ENCODE measurements around the gene NEK5. TPM values are rescaled to one million over a fixed set of nuclear protein-coding genes. Genes with fewer than 3 reads are reported as not detected.

Gene NEK5
- polyA plus RNA-seq, 2 donors = 0.02 to 0.08 TPM

DNA sequence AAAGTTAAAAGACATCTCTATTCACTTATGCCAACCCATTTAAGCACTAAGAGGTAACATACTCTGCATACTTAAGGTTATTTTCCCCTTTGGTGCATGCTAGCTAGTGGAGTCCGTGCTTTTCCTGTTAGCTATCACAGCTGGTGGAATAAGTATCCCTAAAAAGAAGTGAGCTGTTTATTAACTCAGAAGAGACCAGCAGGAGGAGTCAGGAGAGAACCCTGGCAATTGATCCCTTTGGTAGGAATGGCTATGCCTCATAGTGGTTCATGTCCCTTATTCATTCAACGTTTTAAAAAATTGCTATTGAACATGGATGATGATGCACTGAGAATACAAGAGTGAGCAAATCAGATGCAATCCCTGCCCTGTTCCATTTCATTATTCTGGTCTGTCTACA lies 12.4 kb upstream of the NEK5 start:
- WGBS, 2 donors = 65 to 69% methylated on average over 2 of the region's 2 CpGs
- Histone ChIP-seq H3K4me3 (ENCODE audit: low read depth in 1 of 2, low read length in 2 of 2) (no peak overlapping the region), H3K4me1 (ENCODE audit: control insufficient read depth in 2 of 2, insufficient read depth in 2 of 2, low read length in 1 of 2) (no peaks in the 10 kb centered on the region), H3K27ac (ENCODE audit: low read depth in 2 of 2, low read length in 1 of 2) (no peak overlapping the region), H3K27me3 (ENCODE audit: control insufficient read depth in 1 of 2, insufficient read depth in 2 of 2, low read length in 2 of 2) (no peaks in the 10 kb centered on the region), H3K36me3 (ENCODE audit: control insufficient read depth in 2 of 2, insufficient read depth in 2 of 2, low read length in 1 of 2) (no peaks in the 10 kb centered on the region), H3K9me3 (ENCODE audit: control insufficient read depth in 2 of 2, insufficient read depth in 1 of 2, low read depth in 1 of 2, low read length in 1 of 2) (no peaks in the 10 kb centered on the region)

DNA sequence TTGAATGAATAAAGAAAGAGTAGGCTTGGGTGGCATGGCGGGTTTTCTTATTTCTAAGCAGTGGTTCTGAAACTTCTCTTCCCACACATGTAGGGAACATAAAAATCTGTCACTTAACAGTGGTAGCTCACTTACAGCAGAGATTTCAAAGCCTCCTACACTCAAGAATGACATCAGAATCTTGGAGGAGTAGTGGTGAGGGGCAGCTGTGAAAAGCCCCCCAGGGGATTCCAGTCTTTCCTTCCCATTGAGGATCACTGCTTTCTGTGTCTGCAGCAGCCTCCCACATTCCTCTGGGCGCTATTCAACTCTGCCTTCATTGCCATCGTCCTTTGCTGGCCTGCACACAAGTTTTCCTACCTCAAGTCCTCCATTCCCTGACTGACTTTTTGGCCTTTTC lies 8.6 kb upstream of the NEK5 start:
- H3K4me1 ChIP-seq (ENCODE audit: control insufficient read depth in 2 of 2, insufficient read depth in 2 of 2, low read length in 1 of 2) = no peaks in the 10 kb centered on the region
- peaks cover 0 to 3% of the 10 kb centered on the region in 2 donors for H3K36me3 ChIP-seq (ENCODE audit: control insufficient read depth in 2 of 2, insufficient read depth in 2 of 2, low read length in 1 of 2)
- no peak overlapping the region for H3K27ac ChIP-seq (ENCODE audit: low read depth in 2 of 2, low read length in 1 of 2)
- H3K27me3 ChIP-seq (ENCODE audit: control insufficient read depth in 1 of 2, insufficient read depth in 2 of 2, low read length in 2 of 2) = no peaks in the 10 kb centered on the region
- no peaks in the 10 kb centered on the region for H3K9me3 ChIP-seq (ENCODE audit: control insufficient read depth in 2 of 2, insufficient read depth in 1 of 2, low read depth in 1 of 2, low read length in 1 of 2)
- H3K4me3 ChIP-seq (ENCODE audit: low read depth in 1 of 2, low read length in 2 of 2) = no peak overlapping the region
- 81 to 84% methylated on average over 3 of the region's 3 CpGs for WGBS, 2 donors

DNA sequence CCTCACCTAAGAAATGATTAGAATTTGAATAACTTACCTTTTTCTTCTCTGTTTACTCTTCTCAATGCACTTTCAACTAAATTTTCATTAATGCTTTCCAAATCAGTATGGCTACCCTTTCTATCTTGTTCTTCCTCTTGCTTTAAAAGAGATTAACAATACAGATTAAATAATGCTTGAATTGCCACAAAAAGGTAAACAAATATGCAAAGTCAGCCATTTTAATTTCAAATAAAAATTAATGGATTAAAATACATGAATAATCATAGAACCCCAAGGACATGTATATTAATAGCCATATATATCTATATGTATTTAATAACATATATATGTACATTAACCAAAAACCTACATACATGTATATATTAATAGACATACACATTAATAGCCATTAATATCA lies 7.9 kb upstream of the NEK5 start:
- Histone ChIP-seq H3K9me3 (ENCODE audit: control insufficient read depth in 2 of 2, insufficient read depth in 1 of 2, low read depth in 1 of 2, low read length in 1 of 2) (no peaks in the 10 kb centered on the region), H3K27ac (ENCODE audit: low read depth in 2 of 2, low read length in 1 of 2) (no peak overlapping the region), H3K4me1 (ENCODE audit: control insufficient read depth in 2 of 2, insufficient read depth in 2 of 2, low read length in 1 of 2) (no peaks in the 10 kb centered on the region), H3K27me3 (ENCODE audit: control insufficient read depth in 1 of 2, insufficient read depth in 2 of 2, low read length in 2 of 2) (no peaks in the 10 kb centered on the region), H3K4me3 (ENCODE audit: low read depth in 1 of 2, low read length in 2 of 2) (no peak overlapping the region), H3K36me3 (ENCODE audit: control insufficient read depth in 2 of 2, insufficient read depth in 2 of 2, low read length in 1 of 2) (peaks cover 0 to 7% of the 10 kb centered on the region in 2 donors)

DNA sequence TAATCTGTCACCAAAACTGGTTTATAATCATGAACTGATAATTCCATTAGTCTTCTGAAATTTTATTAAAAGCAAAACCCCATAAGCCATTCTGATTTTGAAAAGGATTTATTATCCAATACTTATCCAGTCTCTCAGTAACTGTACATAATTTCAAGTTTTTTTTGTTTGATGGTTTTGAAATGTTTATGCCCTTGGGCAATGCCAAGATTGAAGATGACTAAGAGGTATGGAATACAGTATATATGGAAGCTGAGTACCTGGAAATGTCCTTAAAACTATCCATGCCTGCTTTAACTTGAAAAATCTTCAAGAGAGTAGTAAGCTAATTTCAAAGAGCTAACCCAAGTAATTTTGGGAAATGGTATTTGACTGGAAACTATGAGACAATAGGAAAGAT lies 1.8 kb upstream of the NEK5 start:
- Histone ChIP-seq H3K4me3 (ENCODE audit: low read depth in 1 of 2, low read length in 2 of 2) (no peak overlapping the region), H3K27me3 (ENCODE audit: control insufficient read depth in 1 of 2, insufficient read depth in 2 of 2, low read length in 2 of 2) (no peaks in the 10 kb centered on the region), H3K36me3 (ENCODE audit: control insufficient read depth in 2 of 2, insufficient read depth in 2 of 2, low read length in 1 of 2) (peaks cover 0 to 7% of the 10 kb centered on the region in 2 donors), H3K27ac (ENCODE audit: low read depth in 2 of 2, low read length in 1 of 2) (no peak overlapping the region), H3K4me1 (ENCODE audit: control insufficient read depth in 2 of 2, insufficient read depth in 2 of 2, low read length in 1 of 2) (no peaks in the 10 kb centered on the region), H3K9me3 (ENCODE audit: control insufficient read depth in 2 of 2, insufficient read depth in 1 of 2, low read depth in 1 of 2, low read length in 1 of 2) (no peaks in the 10 kb centered on the region)

DNA sequence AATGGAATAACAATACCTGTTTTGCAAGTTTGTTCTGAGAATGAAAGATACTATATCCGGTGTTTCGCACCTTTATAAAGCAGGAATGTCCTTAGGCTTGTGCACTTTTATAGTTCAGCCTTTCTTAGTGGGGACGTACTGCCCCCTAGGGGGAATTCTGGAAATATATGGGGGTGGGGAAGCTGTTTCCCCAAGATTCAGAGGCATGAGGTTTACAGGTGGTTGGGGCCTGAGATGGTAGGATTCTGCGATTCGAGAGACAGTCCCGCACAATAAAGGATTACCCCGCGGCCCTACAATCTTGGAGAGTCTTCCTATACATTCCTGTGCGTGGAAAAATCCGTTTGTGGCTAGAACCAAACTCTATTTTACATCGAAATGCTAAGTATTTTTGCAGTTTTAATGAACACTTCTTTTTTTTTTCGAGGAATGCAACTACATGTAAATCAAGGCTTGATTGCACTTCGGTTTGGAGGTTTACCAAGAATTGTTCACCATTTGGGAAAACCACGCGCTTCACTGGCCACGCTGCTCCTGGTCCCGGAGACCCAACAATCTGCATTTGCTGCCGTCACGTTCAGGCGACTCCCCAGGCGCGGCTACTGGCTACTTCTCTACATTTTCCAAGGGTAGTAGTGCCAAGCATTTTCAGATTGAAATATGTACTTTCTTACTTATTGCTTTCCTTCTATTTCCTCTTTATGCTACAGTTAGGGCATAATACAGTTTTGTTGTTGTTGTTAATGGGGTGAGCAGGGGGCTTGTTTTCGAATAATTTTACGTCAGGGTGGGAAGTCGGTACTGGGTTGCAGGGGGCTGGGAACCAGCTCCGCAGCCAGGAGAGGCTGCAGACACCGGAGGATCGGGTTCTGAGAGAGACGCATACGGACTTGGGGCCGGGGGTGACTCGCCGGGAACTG lies 830 bp downstream of the NEK5 start:
- Histone ChIP-seq H3K9me3 (ENCODE audit: control insufficient read depth in 2 of 2, insufficient read depth in 1 of 2, low read depth in 1 of 2, low read length in 1 of 2) (no peaks in the 10 kb centered on the region), H3K4me1 (ENCODE audit: control insufficient read depth in 2 of 2, insufficient read depth in 2 of 2, low read length in 1 of 2) (no peaks in the 10 kb centered on the region), H3K27me3 (ENCODE audit: control insufficient read depth in 1 of 2, insufficient read depth in 2 of 2, low read length in 2 of 2) (no peaks in the 10 kb centered on the region), H3K27ac (ENCODE audit: low read depth in 2 of 2, low read length in 1 of 2) (no peak overlapping the region), H3K36me3 (ENCODE audit: control insufficient read depth in 2 of 2, insufficient read depth in 2 of 2, low read length in 1 of 2) (peaks cover 0 to 4% of the 10 kb centered on the region in 2 donors), H3K4me3 (ENCODE audit: low read depth in 1 of 2, low read length in 2 of 2) (peak overlapping the region; percentile 70)
- WGBS, 2 donors = 1% methylated on average over 33 of the region's 33 CpGs

DNA sequence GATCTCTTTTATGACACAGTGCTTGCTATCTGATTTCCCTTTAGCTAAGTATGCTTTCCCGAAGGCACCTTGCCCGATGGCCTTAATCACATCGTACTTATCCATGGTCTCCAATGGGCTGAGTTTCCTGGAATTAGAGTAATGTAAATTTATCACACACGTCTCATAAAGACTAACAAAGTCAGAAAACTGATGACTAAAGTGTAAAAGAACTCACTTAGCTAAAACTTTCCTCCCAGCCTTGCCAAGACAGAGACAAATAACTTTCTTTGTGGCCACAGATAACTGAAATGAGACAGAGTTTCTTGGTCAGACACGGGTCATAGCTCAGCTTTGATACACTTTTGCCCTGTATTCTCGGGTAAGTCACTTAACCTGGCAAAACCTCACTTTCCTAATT lies 1.5 kb downstream of the NEK5 start:
- peaks cover 0 to 4% of the 10 kb centered on the region in 2 donors for H3K36me3 ChIP-seq (ENCODE audit: control insufficient read depth in 2 of 2, insufficient read depth in 2 of 2, low read length in 1 of 2)
- H3K4me3 ChIP-seq (ENCODE audit: low read depth in 1 of 2, low read length in 2 of 2) = peak overlapping the region in 1 of 2 donors; percentile 70
- WGBS, 2 donors = 32 to 34% methylated on average over 6 of the region's 6 CpGs
- H3K27ac ChIP-seq (ENCODE audit: low read depth in 2 of 2, low read length in 1 of 2) = no peak overlapping the region
- no peaks in the 10 kb centered on the region for H3K4me1 ChIP-seq (ENCODE audit: control insufficient read depth in 2 of 2, insufficient read depth in 2 of 2, low read length in 1 of 2)
- H3K27me3 ChIP-seq (ENCODE audit: control insufficient read depth in 1 of 2, insufficient read depth in 2 of 2, low read length in 2 of 2) = no peaks in the 10 kb centered on the region
- no peaks in the 10 kb centered on the region for H3K9me3 ChIP-seq (ENCODE audit: control insufficient read depth in 2 of 2, insufficient read depth in 1 of 2, low read depth in 1 of 2, low read length in 1 of 2)

DNA sequence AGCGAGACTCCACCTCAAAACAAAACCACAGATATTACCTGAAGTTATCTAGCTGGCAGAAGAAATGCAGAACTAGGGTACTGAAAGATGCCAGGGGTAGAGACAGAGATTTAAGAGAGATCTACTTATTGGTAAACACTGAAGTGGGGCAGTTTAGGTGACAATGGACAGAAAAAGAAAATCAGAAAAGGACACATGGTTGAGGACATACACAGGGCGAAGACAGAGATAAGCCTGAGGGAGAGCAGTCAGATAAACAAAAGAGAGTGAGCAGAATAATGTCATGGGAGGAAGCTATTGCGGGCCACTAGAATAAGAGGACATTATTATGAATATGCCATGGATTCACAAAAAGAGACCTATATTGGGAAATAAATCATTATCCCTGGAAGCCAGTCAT lies 3.3 kb downstream of the NEK5 start:
- Histone ChIP-seq H3K9me3 (ENCODE audit: control insufficient read depth in 2 of 2, insufficient read depth in 1 of 2, low read depth in 1 of 2, low read length in 1 of 2) (no peaks in the 10 kb centered on the region), H3K27me3 (ENCODE audit: control insufficient read depth in 1 of 2, insufficient read depth in 2 of 2, low read length in 2 of 2) (no peaks in the 10 kb centered on the region), H3K4me3 (ENCODE audit: low read depth in 1 of 2, low read length in 2 of 2) (no peak overlapping the region), H3K4me1 (ENCODE audit: control insufficient read depth in 2 of 2, insufficient read depth in 2 of 2, low read length in 1 of 2) (no peaks in the 10 kb centered on the region), H3K27ac (ENCODE audit: low read depth in 2 of 2, low read length in 1 of 2) (no peak overlapping the region), H3K36me3 (ENCODE audit: control insufficient read depth in 2 of 2, insufficient read depth in 2 of 2, low read length in 1 of 2) (no peaks in the 10 kb centered on the region)
- 90 to 94% methylated on average over 3 of the region's 3 CpGs for WGBS, 2 donors

DNA sequence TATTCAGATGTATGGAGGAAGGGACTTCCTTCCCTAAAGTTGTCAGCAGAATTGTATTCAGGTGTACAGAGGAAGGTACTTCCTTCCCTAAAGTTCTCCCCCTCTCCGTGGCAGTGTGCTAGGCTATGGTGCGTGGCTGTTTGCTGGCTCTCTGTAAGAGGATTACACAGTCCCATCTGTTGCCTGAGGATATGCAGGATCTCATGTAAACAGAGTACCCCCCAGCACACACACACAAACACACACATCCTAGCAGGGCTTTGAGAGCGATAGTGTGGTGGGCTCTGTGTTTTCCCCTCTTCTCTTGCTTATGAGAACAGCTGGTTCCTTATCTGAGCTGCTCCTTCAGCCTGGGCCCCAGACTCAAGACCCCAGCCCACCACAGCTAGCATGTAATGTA lies 10.3 kb downstream of the NEK5 start:
- H3K36me3 ChIP-seq (ENCODE audit: control insufficient read depth in 2 of 2, insufficient read depth in 2 of 2, low read length in 1 of 2) = no peaks in the 10 kb centered on the region
- no peaks in the 10 kb centered on the region for H3K27me3 ChIP-seq (ENCODE audit: control insufficient read depth in 1 of 2, insufficient read depth in 2 of 2, low read length in 2 of 2)
- H3K4me3 ChIP-seq (ENCODE audit: low read depth in 1 of 2, low read length in 2 of 2) = no peak overlapping the region
- no peaks in the 10 kb centered on the region for H3K4me1 ChIP-seq (ENCODE audit: control insufficient read depth in 2 of 2, insufficient read depth in 2 of 2, low read length in 1 of 2)
- 63 to 68% methylated on average over 3 of the region's 3 CpGs for WGBS, 2 donors
- no peak overlapping the region for H3K27ac ChIP-seq (ENCODE audit: low read depth in 2 of 2, low read length in 1 of 2)
- H3K9me3 ChIP-seq (ENCODE audit: control insufficient read depth in 2 of 2, insufficient read depth in 1 of 2, low read depth in 1 of 2, low read length in 1 of 2) = no peaks in the 10 kb centered on the region

DNA sequence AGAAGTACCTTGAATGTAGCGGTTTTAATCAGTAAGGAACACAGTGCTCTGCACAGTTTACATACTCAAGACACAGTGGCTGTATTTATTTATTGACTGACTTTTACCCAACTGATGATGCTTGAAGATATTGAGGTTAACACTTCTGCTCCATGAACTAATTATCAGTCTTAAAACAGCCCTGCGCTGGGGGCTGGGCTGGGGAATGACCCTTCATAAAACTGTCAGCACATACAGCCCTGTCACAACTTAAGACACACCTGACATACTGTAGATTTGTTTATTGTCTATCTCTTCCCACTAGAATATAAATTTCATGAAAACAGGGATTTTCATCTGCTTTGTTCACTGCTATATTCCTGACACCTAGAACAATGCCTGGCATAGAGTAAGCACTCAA lies 10.8 kb downstream of the NEK5 start:
- Histone ChIP-seq H3K4me3 (ENCODE audit: low read depth in 1 of 2, low read length in 2 of 2) (no peak overlapping the region), H3K4me1 (ENCODE audit: control insufficient read depth in 2 of 2, insufficient read depth in 2 of 2, low read length in 1 of 2) (no peaks in the 10 kb centered on the region), H3K36me3 (ENCODE audit: control insufficient read depth in 2 of 2, insufficient read depth in 2 of 2, low read length in 1 of 2) (no peaks in the 10 kb centered on the region), H3K27me3 (ENCODE audit: control insufficient read depth in 1 of 2, insufficient read depth in 2 of 2, low read length in 2 of 2) (no peaks in the 10 kb centered on the region), H3K9me3 (ENCODE audit: control insufficient read depth in 2 of 2, insufficient read depth in 1 of 2, low read depth in 1 of 2, low read length in 1 of 2) (no peaks in the 10 kb centered on the region), H3K27ac (ENCODE audit: low read depth in 2 of 2, low read length in 1 of 2) (no peak overlapping the region)
- WGBS, 2 donors = 94 to 98% methylated on average over 2 of the region's 2 CpGs

DNA sequence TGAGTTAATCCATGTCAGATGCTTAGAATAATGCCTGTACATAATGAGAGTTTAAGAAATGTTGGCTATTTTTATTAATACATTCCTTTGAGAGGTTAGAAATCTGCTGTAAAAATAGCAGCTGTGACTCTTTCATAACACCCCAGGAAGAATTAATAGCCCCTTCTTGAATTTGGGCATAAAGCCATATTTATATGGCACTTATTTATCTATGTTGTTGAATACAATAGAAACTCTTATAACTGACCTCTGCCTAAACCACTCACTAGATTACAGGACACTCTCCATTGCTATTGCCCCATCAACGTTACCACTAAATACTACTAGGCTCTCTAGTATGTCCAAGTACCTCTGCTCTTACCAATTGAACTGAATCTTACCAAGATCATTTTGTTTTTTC lies 16.3 kb downstream of the NEK5 start:
- H3K9me3 ChIP-seq (ENCODE audit: control insufficient read depth in 2 of 2, insufficient read depth in 1 of 2, low read depth in 1 of 2, low read length in 1 of 2) = no peaks in the 10 kb centered on the region

More for the DNA sequence above, 16.3 kb downstream of the NEK5 start:
- Histone ChIP-seq H3K27ac (ENCODE audit: low read depth in 2 of 2, low read length in 1 of 2) (no peak overlapping the region), H3K4me1 (ENCODE audit: control insufficient read depth in 2 of 2, insufficient read depth in 2 of 2, low read length in 1 of 2) (no peaks in the 10 kb centered on the region), H3K36me3 (ENCODE audit: control insufficient read depth in 2 of 2, insufficient read depth in 2 of 2, low read length in 1 of 2) (no peaks in the 10 kb centered on the region), H3K4me3 (ENCODE audit: low read depth in 1 of 2, low read length in 2 of 2) (no peak overlapping the region), H3K27me3 (ENCODE audit: control insufficient read depth in 1 of 2, insufficient read depth in 2 of 2, low read length in 2 of 2) (no peaks in the 10 kb centered on the region)
- 46 to 56% methylated on average over 1 of the region's 1 CpG for WGBS, 2 donors

Measured in esophagus (tissue), 2 donors.